Central memory CD8-positive, alpha-beta T cell (primary cell): ENCODE results near the gene P2RY2.
"Not testable (repeated sequence)": the region's sequence is repeated elsewhere in the genome, so short reads cannot be mapped to it uniquely, and the experiment has no call there.

ENCODE experiments used
- ATAC-seq: fragments of 150-1000 bp; cut with Tn5 transposase; replicated peaks from 2 replicates; pipeline ENCODE4 v1.10.0; 2022; ENCODE audit warnings: mild to moderate bottlenecking, moderate FRiP score, moderate number of reproducible peaks; ENCODE audit not compliant: poor library complexity, severe bottlenecking; ENCODE audit errors: extremely low read depth
- DNase-seq, 2 donors: peaks; one replicate each; pipeline ENCODE4 v3.0.0; 2021; ENCODE audit warnings: low spot score in 2 of 2
- H3K27ac Mint-ChIP-seq: one replicate; pipeline ENCODE4 v1.8.0; 2022; ENCODE audit warnings: low read depth, mild to moderate bottlenecking, moderate library complexity, mixed read lengths
- H3K27me3 Mint-ChIP-seq: one replicate; pipeline ENCODE4 v1.8.0; 2022; ENCODE audit warnings: mixed read lengths
- H3K36me3 Mint-ChIP-seq: one replicate; pipeline ENCODE4 v1.8.0; 2022; ENCODE audit warnings: mild to moderate bottlenecking, moderate library complexity, mixed read lengths; ENCODE audit not compliant: insufficient read depth
- H3K4me1 Mint-ChIP-seq: one replicate; pipeline ENCODE4 v1.8.0; 2022; ENCODE audit warnings: mixed read lengths
- H3K4me3 Mint-ChIP-seq: one replicate; pipeline ENCODE4 v1.8.0; 2022; ENCODE audit warnings: mild to moderate bottlenecking, moderate library complexity, mixed read lengths
- H3K9me3 Mint-ChIP-seq: one replicate; pipeline ENCODE4 v1.8.0; 2022; ENCODE audit warnings: mixed read lengths

Gene P2RY2

GRCh38 chr11:73228268-73229134, 10.4 kb downstream of the P2RY2 start:
- no peak for ATAC-seq

DNA sequence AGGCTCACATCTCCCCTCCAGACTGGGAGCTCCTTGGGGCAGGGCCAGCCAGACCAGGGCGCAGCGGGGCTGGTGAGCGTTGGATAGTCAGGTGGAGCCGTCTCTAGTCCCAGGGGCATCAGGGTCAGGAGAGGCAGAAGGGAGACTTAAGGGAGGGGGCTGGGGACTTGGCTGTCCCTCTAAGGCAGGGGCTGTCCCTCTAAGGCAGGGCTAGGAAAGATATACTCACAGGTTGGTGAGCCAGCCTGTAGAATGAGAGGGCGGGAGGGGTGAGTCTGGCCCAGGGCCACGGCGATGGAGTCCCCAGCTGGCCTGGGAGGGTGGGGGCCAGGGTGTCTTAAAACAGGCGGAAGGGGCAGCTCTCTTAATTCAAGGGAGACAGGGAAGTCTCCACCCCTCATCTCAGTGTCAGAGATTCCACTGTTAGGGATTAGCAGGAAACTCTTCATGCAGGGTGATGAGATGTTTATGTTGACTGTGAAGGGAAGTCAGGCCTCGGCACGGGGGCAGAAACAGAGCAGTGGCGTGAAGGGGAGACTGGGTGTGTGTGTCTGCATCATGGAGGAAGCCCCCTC, 11.3 kb downstream of the P2RY2 start:
- ATAC-seq = no peak

More at GRCh38 chr11:73228268-73229134, 10.4 kb downstream of the P2RY2 start:
- no peak for DNase-seq
- H3K4me1 Mint-ChIP-seq = no peaks in the 10 kb centered on the region
- no peaks in the 10 kb centered on the region for H3K36me3 Mint-ChIP-seq
- H3K27ac Mint-ChIP-seq = no peak overlapping the region
- no peak overlapping the region for H3K4me3 Mint-ChIP-seq
- H3K27me3 Mint-ChIP-seq = peaks cover 22% of the 10 kb centered on the region
- H3K9me3 Mint-ChIP-seq = no peaks in the 10 kb centered on the region

GRCh38 chr11:73229896-73230875, 12.1 kb downstream of the P2RY2 start:
- Mint-ChIP-seq H3K36me3 (no peaks in the 10 kb centered on the region), H3K27me3 (peaks cover 22% of the 10 kb centered on the region), H3K4me3 (no peak overlapping the region), H3K9me3 (no peaks in the 10 kb centered on the region), H3K27ac (no peak overlapping the region), H3K4me1 (no peaks in the 10 kb centered on the region)
- no peak for ATAC-seq
- no peak for DNase-seq

More for the DNA sequence above, 11.3 kb downstream of the P2RY2 start:
- no peaks in the 10 kb centered on the region for H3K4me1 Mint-ChIP-seq
- H3K36me3 Mint-ChIP-seq = no peaks in the 10 kb centered on the region
- peaks cover 22% of the 10 kb centered on the region for H3K27me3 Mint-ChIP-seq
- no peak overlapping the region for H3K27ac Mint-ChIP-seq
- no peak for DNase-seq
- H3K9me3 Mint-ChIP-seq = no peaks in the 10 kb centered on the region
- no peak overlapping the region for H3K4me3 Mint-ChIP-seq

DNA sequence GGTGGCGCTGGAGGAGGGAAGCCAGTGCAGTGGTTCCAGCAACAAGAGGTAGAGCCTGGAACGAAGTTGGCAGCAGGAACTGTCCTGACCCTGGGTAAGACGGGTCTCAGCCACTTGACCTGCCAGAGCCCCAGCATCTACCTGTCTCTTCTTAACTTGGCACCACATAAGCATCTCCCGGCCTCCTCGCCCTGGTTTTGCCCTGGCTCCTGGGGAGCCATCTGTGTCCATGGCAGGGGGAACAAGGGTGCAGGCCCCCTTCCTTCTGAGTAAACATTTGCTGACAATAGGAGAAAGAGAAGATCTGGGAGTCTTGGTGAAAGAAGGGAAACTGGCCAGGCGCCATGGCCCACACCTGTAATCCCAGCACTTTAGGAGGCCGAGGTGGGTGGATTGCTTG, 12.8 kb downstream of the P2RY2 start:
- no peaks in the 10 kb centered on the region for H3K36me3 Mint-ChIP-seq
- no peaks in the 10 kb centered on the region for H3K9me3 Mint-ChIP-seq
- ATAC-seq (no peak), DNase-seq (no peak)
- peaks cover 22% of the 10 kb centered on the region for H3K27me3 Mint-ChIP-seq
- no peak overlapping the region for H3K27ac Mint-ChIP-seq
- no peak overlapping the region for H3K4me3 Mint-ChIP-seq
- no peaks in the 10 kb centered on the region for H3K4me1 Mint-ChIP-seq

DNA sequence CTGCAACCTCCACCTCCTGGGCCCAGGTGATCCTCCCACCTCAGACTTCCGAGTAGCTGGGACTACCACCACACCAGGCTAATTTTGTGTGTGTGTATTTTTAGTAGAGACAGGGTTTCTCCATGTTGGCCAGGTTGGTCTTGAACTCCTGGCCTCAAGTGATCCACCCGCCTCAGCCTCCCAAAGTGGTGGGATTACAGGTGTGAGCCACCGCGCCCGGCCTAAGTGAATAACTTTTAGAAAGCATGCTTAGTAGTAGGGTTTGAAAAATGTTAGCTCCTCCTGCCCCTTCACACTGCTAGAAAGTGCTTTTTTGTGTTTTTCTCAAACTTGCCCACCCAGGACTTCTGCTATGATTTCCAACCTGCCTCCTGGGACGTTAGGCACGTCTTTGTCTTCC, 14.4 kb downstream of the P2RY2 start:
- not testable (repeated sequence) for H3K36me3 Mint-ChIP-seq, H3K4me1 Mint-ChIP-seq, H3K4me3 Mint-ChIP-seq, DNase-seq, H3K9me3 Mint-ChIP-seq, H3K27ac Mint-ChIP-seq, ATAC-seq
- H3K27me3 Mint-ChIP-seq = peaks cover 22% of the 10 kb centered on the region

DNA sequence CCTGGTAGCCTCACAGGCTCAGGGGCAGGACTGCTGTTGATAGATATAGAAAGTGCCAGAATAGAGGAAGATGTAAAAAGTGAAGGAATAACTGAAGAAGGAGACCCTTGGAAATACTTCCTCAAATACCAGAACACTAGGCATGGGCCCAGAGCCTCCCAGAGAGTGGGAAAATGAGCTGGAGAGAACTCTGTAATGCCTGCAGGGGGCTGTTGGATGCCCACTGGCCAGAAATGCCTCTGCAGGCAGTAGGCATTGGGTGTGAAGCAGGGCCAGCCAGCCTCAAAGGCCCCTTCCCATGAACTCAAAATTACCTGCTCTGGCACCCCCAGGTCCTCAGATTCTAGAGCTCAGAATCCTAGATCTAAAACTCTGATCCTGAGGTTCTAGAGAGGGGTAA, 15.1 kb downstream of the P2RY2 start:
- H3K27ac Mint-ChIP-seq = no peak overlapping the region
- no peaks in the 10 kb centered on the region for H3K36me3 Mint-ChIP-seq
- H3K4me1 Mint-ChIP-seq = no peaks in the 10 kb centered on the region

GRCh38 chr11:73233692-73234470, 15.8 kb downstream of the P2RY2 start:
- Mint-ChIP-seq H3K27me3 (peaks cover 21% of the 10 kb centered on the region), H3K4me1 (no peaks in the 10 kb centered on the region), H3K9me3 (no peaks in the 10 kb centered on the region), H3K27ac (no peak overlapping the region), H3K36me3 (no peaks in the 10 kb centered on the region), H3K4me3 (no peak overlapping the region)
- DNase-seq (no peak), ATAC-seq (no peak)

More for the DNA sequence above, 15.1 kb downstream of the P2RY2 start:
- ATAC-seq = no peak
- Mint-ChIP-seq H3K27me3 (peaks cover 22% of the 10 kb centered on the region), H3K4me3 (no peak overlapping the region), H3K9me3 (no peaks in the 10 kb centered on the region)
- DNase-seq = no peak

- Mint-ChIP-seq H3K9me3 (no peaks in the 10 kb centered on the region), H3K4me3 (no peak overlapping the region), H3K36me3 (no peaks in the 10 kb centered on the region), H3K27me3 (peaks cover 19% of the 10 kb centered on the region), H3K4me1 (no peaks in the 10 kb centered on the region), H3K27ac (no peak overlapping the region)
- DNase-seq (no peak), ATAC-seq (no peak)
Measured at GRCh38 chr11:73234471-73235181, 16.5 kb downstream of the P2RY2 start.

DNA sequence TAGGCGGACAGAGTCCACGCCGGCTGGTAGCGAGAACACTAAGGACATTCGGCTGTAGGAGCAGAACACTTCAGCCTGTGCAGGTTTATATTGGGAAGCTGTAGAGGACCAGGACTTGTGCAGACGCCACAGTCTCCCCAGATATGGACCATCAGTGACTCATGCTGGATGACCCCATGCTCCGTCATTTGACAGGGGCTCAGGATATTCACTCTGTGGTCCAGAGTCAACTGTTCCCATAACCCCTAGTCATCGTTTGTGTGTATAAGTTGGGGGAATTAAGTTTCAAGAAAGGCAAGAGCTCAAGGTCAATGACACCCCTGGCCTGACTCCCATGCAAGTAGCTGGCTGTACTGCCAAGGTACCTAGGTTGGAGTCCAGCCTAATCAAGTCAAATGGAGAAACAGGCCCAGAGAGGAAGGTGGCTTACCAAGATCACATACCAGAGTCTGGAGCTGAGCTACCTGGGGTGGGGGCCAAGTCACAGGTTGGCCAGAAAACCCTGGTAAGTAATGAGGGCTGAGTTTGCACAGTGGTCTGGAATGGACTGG, 17.2 kb downstream of the P2RY2 start:
- Mint-ChIP-seq H3K36me3 (no peaks in the 10 kb centered on the region), H3K9me3 (no peaks in the 10 kb centered on the region), H3K4me3 (no peak overlapping the region), H3K27me3 (peaks cover 13% of the 10 kb centered on the region), H3K27ac (no peak overlapping the region), H3K4me1 (no peaks in the 10 kb centered on the region)
- ATAC-seq (no peak), DNase-seq (no peak)

GRCh38 chr11:73236205-73236765, 18.2 kb downstream of the P2RY2 start:
- ATAC-seq = no peak
- no peak overlapping the region for H3K27ac Mint-ChIP-seq
- no peak for DNase-seq
- H3K4me3 Mint-ChIP-seq = no peak overlapping the region
- H3K36me3 Mint-ChIP-seq = no peaks in the 10 kb centered on the region
- no peaks in the 10 kb centered on the region for H3K4me1 Mint-ChIP-seq
- peaks cover 9% of the 10 kb centered on the region for H3K27me3 Mint-ChIP-seq
- no peaks in the 10 kb centered on the region for H3K9me3 Mint-ChIP-seq

- no peaks in the 10 kb centered on the region for H3K9me3 Mint-ChIP-seq
- H3K4me3 Mint-ChIP-seq = no peak overlapping the region
- H3K36me3 Mint-ChIP-seq = no peaks in the 10 kb centered on the region
- ATAC-seq = peak; percentile 24
- no peak for DNase-seq
- H3K27me3 Mint-ChIP-seq = peaks cover 9% of the 10 kb centered on the region
- H3K27ac Mint-ChIP-seq = no peak overlapping the region
- no peaks in the 10 kb centered on the region for H3K4me1 Mint-ChIP-seq
Measured at GRCh38 chr11:73236854-73237253, 18.8 kb downstream of the P2RY2 start.
